Esophagus squamous epithelium (tissue), 5 donors: ENCODE results near the gene FLT3LG. TPM values are rescaled to one million over a fixed set of nuclear protein-coding genes. Genes with fewer than 3 reads are reported as not detected.

Experiments used
- DNase-seq: peaks from one replicate; lab custom pipeline; 2025; lab: John Stamatoyannopoulos, UW
- H3K27ac ChIP-seq, 4 donors: fragments of 200-600 bp; sonication (generic); one replicate each; pipeline ENCODE4 v1.5.1; 2016 to 2019; ENCODE audit warnings: mild to moderate bottlenecking in 1 of 4
- H3K27me3 ChIP-seq, 4 donors: fragments of 200-600 bp; sonication (generic); 1 replicate in 3 of 4; 2 replicates in 1 of 4; pipeline versions ENCODE4 v1.5.1 to v1.6.0; 2017 to 2021; ENCODE audit warnings: antibody characterized with exemption in 1 of 4
- H3K36me3 ChIP-seq, 3 donors: fragments of 200-600 bp; sonication (generic); one replicate each; pipeline ENCODE4 v1.5.1; 2016 to 2019
- H3K4me1 ChIP-seq, 3 donors: fragments of 200-600 bp; sonication (generic); one replicate each; pipeline ENCODE4 v1.5.1; 2017 to 2019
- H3K4me3 ChIP-seq, 4 donors: fragments of 200-600 bp; sonication (generic); 1 replicate in 3 of 4; 2 replicates in 1 of 4; pipeline ENCODE4 v1.5.1; 2016 to 2019; ENCODE audit warnings: mild to moderate bottlenecking in 2 of 4, moderate library complexity in 1 of 4
- H3K9me3 ChIP-seq, 3 donors: fragments of 200-600 bp; sonication (generic); one replicate each; pipeline ENCODE4 v1.5.1; 2016 to 2019
- CTCF ChIP-seq, 6 experiments: fragments of 450-650 bp in 4 of 6; fragments of 200-600 bp in 2 of 6; sonication (generic) in 2 of 6; IDR thresholded peaks; one replicate each; pipeline ENCODE4 v1.5.1; 2016 to 2019; ENCODE audit warnings: antibody characterized with exemption in 6 of 6, mild to moderate bottlenecking in 4 of 6, moderate library complexity in 4 of 6
- POLR2A ChIP-seq, 4 donors: fragments of 450-650 bp; IDR thresholded peaks; one replicate each; pipeline ENCODE4 v1.6.1; 2017; ENCODE audit warnings: antibody characterized with exemption in 4 of 4, mild to moderate bottlenecking in 4 of 4, moderate library complexity in 3 of 4
- WGBS, 2 donors: methylation state at CpG; one replicate each; pipeline ENCODE4 v1.1.5; 2018; 5-methylcytosine and 5-hydroxymethylcytosine counted together
- intact Hi-C: fragments of 100-400 bp; cut with DNase I; formaldehyde crosslinking; loops from one replicate; pipeline ENCODE4 v1.15.0; 2022
- total RNA-seq, 4 donors: library from RNA; depleted of rRNA; stranded (reverse); fragments of >200 nt; gene quantifications; one replicate each; pipeline ENCODE4 v1.1.0, GENCODE V29; 2016
- donor health status: DM: yes; HTN: yes; CAD: no.

FLT3LG gene
- total RNA-seq, 4 donors from 2014 or later = 0.75 to 4.2 (median 2.7) TPM

DNA sequence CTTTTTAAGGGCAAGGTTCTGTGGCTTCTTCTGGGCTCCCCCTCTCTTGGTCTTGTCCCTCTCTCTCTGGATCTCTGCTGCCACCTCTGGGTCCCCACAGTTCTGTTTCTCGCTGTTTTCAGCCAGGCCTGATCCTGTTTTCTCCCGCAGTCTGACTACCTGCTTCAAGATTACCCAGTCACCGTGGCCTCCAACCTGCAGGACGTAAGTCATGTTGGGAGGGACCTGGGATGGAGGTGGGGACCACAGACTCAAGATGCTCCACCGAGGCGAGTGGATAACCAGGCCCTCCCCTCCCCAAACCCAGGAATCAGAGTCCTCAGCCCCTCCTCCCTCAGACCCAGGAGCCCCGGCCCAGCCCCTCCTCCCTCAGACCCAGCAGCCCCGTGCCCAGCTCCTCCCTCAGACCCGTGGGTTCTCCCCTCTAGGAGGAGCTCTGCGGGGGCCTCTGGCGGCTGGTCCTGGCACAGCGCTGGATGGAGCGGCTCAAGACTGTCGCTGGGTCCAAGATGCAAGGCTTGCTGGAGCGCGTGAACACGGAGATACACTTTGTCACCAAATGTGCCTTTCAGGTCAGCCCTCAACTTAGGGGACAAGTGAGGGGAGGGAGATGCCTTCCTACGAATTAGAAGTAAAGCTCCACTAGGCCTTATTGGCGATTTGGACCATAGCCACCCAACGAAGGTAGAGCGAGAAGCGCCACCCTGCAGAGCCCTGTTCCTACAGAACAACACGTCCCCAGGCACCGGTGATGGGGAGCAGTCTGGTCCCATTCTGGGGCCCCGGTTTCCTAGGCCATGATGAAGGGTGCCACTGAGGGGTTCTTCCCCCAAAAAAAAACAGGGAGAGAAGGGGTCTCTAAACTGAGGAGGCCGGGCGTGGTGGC lies 2.2 kb downstream of the FLT3LG start:
- Histone ChIP-seq H3K27me3 (no peaks in the 10 kb centered on the region), H3K9me3 (no peaks in the 10 kb centered on the region), H3K4me1 (peaks cover 5 to 47% (median 14%) of the 10 kb centered on the region in 3 donors), H3K27ac (peak overlapping the region; percentile 91 to 95 (median 92)), H3K36me3 (no peaks in the 10 kb centered on the region), H3K4me3 (peak overlapping the region in 1 of 4 donors; percentile 23)
- 65 to 78% methylated on average over 4 to 14 of the region's 27 CpGs for WGBS, 2 donors
- intact Hi-C loops = no loop called here
- TF ChIP-seq CTCF (IDR thresholded peaks at IDR 0.05) = peak in 5 of 6 experiments; percentile 14 to 44 (median 34)
- no peak for TF ChIP-seq POLR2A (IDR thresholded peaks at IDR 0.05)
- DNase-seq = no peak

DNA sequence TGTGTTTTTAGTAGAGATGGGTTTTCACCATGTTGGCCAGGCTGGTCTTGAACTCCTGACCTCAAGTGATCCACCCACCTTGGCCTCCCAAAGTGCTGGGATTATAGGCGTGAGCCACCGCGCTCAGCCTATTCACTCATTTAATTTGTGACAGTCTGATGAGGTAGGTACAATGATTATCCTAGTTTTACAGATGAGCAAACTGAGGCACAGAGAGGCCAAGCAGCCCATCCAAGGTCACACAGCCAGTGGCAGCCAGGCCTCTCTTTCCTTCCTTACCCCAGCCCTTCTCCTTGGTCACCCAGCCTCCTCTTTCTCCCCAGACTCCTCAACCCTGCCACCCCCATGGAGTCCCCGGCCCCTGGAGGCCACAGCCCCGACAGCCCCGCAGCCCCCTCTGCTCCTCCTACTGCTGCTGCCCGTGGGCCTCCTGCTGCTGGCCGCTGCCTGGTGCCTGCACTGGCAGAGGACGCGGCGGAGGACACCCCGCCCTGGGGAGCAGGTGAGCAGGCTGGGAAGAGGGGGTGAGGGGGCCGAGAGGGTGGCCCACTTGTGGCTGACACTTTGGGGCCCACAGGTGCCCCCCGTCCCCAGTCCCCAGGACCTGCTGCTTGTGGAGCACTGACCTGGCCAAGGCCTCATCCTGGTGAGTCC lies 6.1 kb downstream of the FLT3LG start:
- intact Hi-C loops = no loop called here
- no peak for TF ChIP-seq POLR2A (IDR thresholded peaks at IDR 0.05)
- DNase-seq = no peak
- 95 to 96% methylated on average over 4 to 6 of the region's 14 CpGs for WGBS, 2 donors
- H3K27ac ChIP-seq = no peak overlapping the region
- H3K36me3 ChIP-seq = peaks cover 0 to 16% (median 0%) of the 10 kb centered on the region in 3 donors
- H3K27me3 ChIP-seq = no peaks in the 10 kb centered on the region
- H3K4me3 ChIP-seq = no peak overlapping the region
- H3K4me1 ChIP-seq = peaks cover 0 to 20% (median 2%) of the 10 kb centered on the region in 3 donors
- no peaks in the 10 kb centered on the region for H3K9me3 ChIP-seq

DNA sequence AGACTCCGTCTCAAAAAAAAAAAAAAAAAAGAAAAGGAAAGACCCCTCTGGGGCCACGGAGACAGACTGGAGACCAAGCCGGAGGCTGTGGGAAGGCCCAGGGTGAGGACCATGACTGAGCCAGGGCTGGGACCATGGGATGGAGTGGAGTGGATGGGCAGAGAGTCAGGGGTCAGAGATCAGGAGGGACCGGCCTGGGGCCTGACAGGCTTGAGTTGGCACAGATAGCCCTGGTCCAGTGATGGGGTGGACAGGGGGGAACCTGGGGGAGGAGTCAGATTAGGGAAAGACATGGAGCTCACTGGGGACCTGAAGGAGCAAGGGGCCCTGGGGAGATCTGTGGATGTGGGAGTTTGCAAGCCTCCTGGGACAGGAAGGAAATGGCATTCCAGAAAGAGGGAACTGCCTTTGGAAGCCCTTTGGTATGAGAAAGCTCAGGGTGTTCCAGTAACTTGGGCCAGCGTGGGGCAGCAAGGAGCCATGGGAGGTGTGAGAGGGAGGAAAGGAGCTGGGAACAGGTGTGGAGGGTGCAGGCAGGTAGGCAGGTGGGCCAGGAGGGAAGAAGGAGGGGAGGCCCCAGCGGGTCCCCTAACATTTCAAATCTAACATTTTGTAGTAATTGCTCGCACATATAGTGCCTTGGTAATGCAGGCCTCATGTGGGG lies 7.1 kb downstream of the FLT3LG start:
- peaks cover 0 to 16% (median 0%) of the 10 kb centered on the region in 3 donors for H3K36me3 ChIP-seq
- no peak overlapping the region for H3K4me3 ChIP-seq
- no peaks in the 10 kb centered on the region for H3K27me3 ChIP-seq
- no peak for DNase-seq
- TF ChIP-seq POLR2A (IDR thresholded peaks at IDR 0.05) (no peak), CTCF (IDR thresholded peaks at IDR 0.05) (no peak)
- no peak overlapping the region for H3K27ac ChIP-seq
- WGBS, 2 donors = 85 to 87% methylated on average over 7 of the region's 7 CpGs
- H3K4me1 ChIP-seq = peaks cover 0 to 9% (median 0%) of the 10 kb centered on the region in 3 donors
- no peaks in the 10 kb centered on the region for H3K9me3 ChIP-seq
- intact Hi-C loops = no loop called here

DNA sequence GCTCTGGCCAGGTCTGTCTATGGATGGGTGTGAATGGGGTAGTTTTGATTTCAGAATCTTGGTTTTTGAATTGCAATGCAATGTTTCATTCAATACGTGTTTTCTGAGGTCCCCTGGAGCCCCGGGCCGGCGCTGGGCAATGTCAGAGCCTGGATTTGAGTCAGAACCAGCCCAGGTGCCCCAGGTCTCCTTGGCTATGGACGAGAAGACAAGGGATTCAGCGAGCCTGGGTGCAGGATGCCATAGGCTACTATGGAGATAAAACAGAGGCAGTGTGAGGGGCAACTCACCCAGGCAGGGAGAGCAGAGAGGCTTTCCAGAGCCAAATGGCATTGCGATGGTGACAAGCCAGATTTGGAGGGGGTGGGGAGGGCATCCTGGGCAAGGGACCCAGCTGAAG lies 12.2 kb downstream of the FLT3LG start:
- no peak overlapping the region for H3K4me3 ChIP-seq
- peaks cover 8 to 35% (median 27%) of the 10 kb centered on the region in 3 donors for H3K4me1 ChIP-seq
- H3K9me3 ChIP-seq = no peaks in the 10 kb centered on the region
- intact Hi-C loops = no loop called here
- H3K27ac ChIP-seq = no peak overlapping the region
- DNase-seq = no peak
- H3K27me3 ChIP-seq = no peaks in the 10 kb centered on the region
- TF ChIP-seq POLR2A (IDR thresholded peaks at IDR 0.05) (no peak), CTCF (IDR thresholded peaks at IDR 0.05) (no peak)
- 83% methylated on average over 1 of the region's 7 CpGs; no CpG with 5 or more reads in 1 of the 2 donors for WGBS, 2 donors
- peaks cover 15 to 43% (median 18%) of the 10 kb centered on the region in 3 donors for H3K36me3 ChIP-seq

GRCh38 chr19:49486710-49487276 lies 12.8 kb downstream of the FLT3LG start:
- 74 to 94% methylated on average over 9 to 16 of the region's 23 CpGs for WGBS, 2 donors
- peak overlapping the region; percentile 72 to 96 (median 87) for H3K27ac ChIP-seq
- intact Hi-C loops = no loop called here
- peaks cover 8 to 39% (median 27%) of the 10 kb centered on the region in 3 donors for H3K4me1 ChIP-seq
- peak in 1 of 6 experiments; percentile 14 for TF ChIP-seq CTCF (IDR thresholded peaks at IDR 0.05)
- TF ChIP-seq POLR2A (IDR thresholded peaks at IDR 0.05) = no peak
- H3K36me3 ChIP-seq = peaks cover 16 to 49% (median 24%) of the 10 kb centered on the region in 3 donors
- no peak for DNase-seq
- no peaks in the 10 kb centered on the region for H3K9me3 ChIP-seq
- H3K27me3 ChIP-seq = no peaks in the 10 kb centered on the region
- H3K4me3 ChIP-seq = peak overlapping the region in 3 of 4 donors; percentile 83 to 99 (median 90)
